ENCODE results near the gene IL1RAPL1. TPM values are rescaled to one million over a fixed set of nuclear protein-coding genes. Genes with fewer than 3 reads are reported as not detected.

Gene IL1RAPL1
- total and polyA plus RNA-seq, 9 of the 15 experiments (the other 6 are each of a cell fraction or from before 2014, with no cell fraction given) = 0.04 to 0.07 (median 0.04) TPM; not detected in 6

GRCh38 chrX:28552882-28553829 is 34.1 kb upstream of the IL1RAPL1 start (continued):
- no peak for TF ChIP-seq ZBTB33 (CRISPR knock-in tag; IDR thresholded peaks at IDR 0.05)

GRCh38 chrX:28576117-28576516 is 11.1 kb upstream of the IL1RAPL1 start:
- Histone ChIP-seq H3K79me2 (ENCODE audit: control insufficient read depth, insufficient read depth, low read length) (no peaks in the 10 kb centered on the region), H3K4me2 (ENCODE audit: insufficient read depth, low read length) (no peak overlapping the region), H3K27me3 (ENCODE audit: control insufficient read depth in 2 of 2, insufficient read depth in 2 of 2, low read length in 2 of 2) (no peaks in the 10 kb centered on the region), H3K4me3 (no peak overlapping the region), H4K20me1 (replicated peaks; ENCODE audit: control insufficient read depth, insufficient read depth, low read length) (no peaks in the 10 kb centered on the region), H3K9ac (ENCODE audit: insufficient read depth in 1 of 2, low read depth in 2 of 2, low read length in 2 of 2) (no peak overlapping the region), H3K27ac (ENCODE audit: extremely low read depth, low read depth, low read length) (no peak overlapping the region), H3K4me1 (replicated peaks in 1 of 2; ENCODE audit: control insufficient read depth in 2 of 2, insufficient read depth in 2 of 2, low read length in 2 of 2) (no peaks in the 10 kb centered on the region), H2AFZ (ENCODE audit: low read depth, low read length) (no peak overlapping the region), H3K9me1 (ENCODE audit: control insufficient read depth, insufficient read depth, low read length) (no peaks in the 10 kb centered on the region), H3K36me3 (ENCODE audit: control insufficient read depth, insufficient read depth, low read length) (no peaks in the 10 kb centered on the region), H3K9me3 (replicated peaks; ENCODE audit: control insufficient read depth, insufficient read depth, low read depth, low read length) (no peaks in the 10 kb centered on the region)
- CTCF ChIA-PET (ENCODE audit: low intra/inter-chr PET ratio) = no interaction called here
- 0% methylated on average over 1 of the region's 3 CpGs for WGBS (ENCODE audit: insufficient coverage, low coverage, missing lambda C conversion rate)
- FAIRE-seq (no peak), ATAC-seq (no peak), DNase-seq (ENCODE audit: extremely low read depth in 1 of 4, low spot score in 3 of 4) (no peak)
- in situ Hi-C loops (cut with MboI) (no loop called here), intact Hi-C loops (cut with micrococcal nuclease) (no loop called here)
- BruUV-seq (replicated peaks) = no TSS peak
- POLR2A ChIA-PET = no interaction called here
- TF ChIP-seq SPI1 (IDR thresholded peaks at IDR 0.05; ENCODE audit: borderline replicate concordance, low read depth, low read length) (no peak), TSC22D4 (tag; IDR thresholded peaks at IDR 0.05) (no peak), ETV1 (tag; conservative IDR thresholded peaks at IDR 0.05; ENCODE audit: low read depth) (no peak), CBFA2T2 (conservative IDR thresholded peaks at IDR 0.05) (no peak), SREBF1 (IDR thresholded peaks at IDR 0.05; ENCODE audit: borderline replicate concordance, low read depth, low read length) (no peak), ADNP (tag; IDR thresholded peaks at IDR 0.05) (no peak), NFE2 (IDR thresholded peaks at IDR 0.05; ENCODE audit: low read depth) (no peak), MTA3 (IDR thresholded peaks at IDR 0.05; ENCODE audit: borderline replicate concordance) (no peak), MED1 (CRISPR knock-in tag; IDR thresholded peaks at IDR 0.05; ENCODE audit: borderline replicate concordance) (no peak), CREB5 (CRISPR knock-in tag; IDR thresholded peaks at IDR 0.05) (no peak), PURB (CRISPR knock-in tag; IDR thresholded peaks at IDR 0.05; ENCODE audit: low read depth) (no peak), SP1 (CRISPR knock-in tag; IDR thresholded peaks at IDR 0.05) (no peak), ERF (CRISPR knock-in tag; IDR thresholded peaks at IDR 0.05) (no peak)

All from K562 (cell line).